Liver (tissue), 9 donors: ENCODE results near the gene SLCO2A1. TPM values are rescaled to one million over a fixed set of nuclear protein-coding genes. Genes with fewer than 3 reads are reported as not detected.

Source experiments
- DNase-seq: peaks from one replicate; pipeline ENCODE4 v3.0.0-alpha.2; 2017; ENCODE audit warnings: low spot score
- H3K27ac ChIP-seq, 2 donors: one replicate each; pipeline ENCODE4 v1.7.0; 2013; ENCODE audit warnings: inconsistent platforms in 2 of 2, low read length in 2 of 2, control low read depth in 1 of 2, low read depth in 1 of 2, mild to moderate bottlenecking in 1 of 2
- H3K27me3 ChIP-seq, 4 donors: one replicate each; pipeline versions ENCODE4 v1.6.1 to v1.7.0; 2013; ENCODE audit warnings: low read length in 3 of 4, inconsistent platforms in 1 of 4, mild to moderate bottlenecking in 1 of 4, moderate library complexity in 1 of 4; ENCODE audit not compliant: control insufficient read depth in 4 of 4, insufficient read depth in 4 of 4
- H3K36me3 ChIP-seq, 4 donors: one replicate each; pipeline versions ENCODE4 v1.6.1 to v1.7.0; 2013; ENCODE audit warnings: low read length in 3 of 4, mild to moderate bottlenecking in 3 of 4, low read depth in 1 of 4, moderate library complexity in 1 of 4; ENCODE audit not compliant: control insufficient read depth in 4 of 4, insufficient read depth in 3 of 4
- H3K4me1 ChIP-seq, 4 donors: one replicate each; pipeline versions ENCODE4 v1.6.1 to v1.7.0; 2013; ENCODE audit warnings: low read length in 3 of 4, mild to moderate bottlenecking in 3 of 4, moderate library complexity in 1 of 4; ENCODE audit not compliant: control insufficient read depth in 4 of 4, insufficient read depth in 4 of 4
- H3K4me3 ChIP-seq, 3 donors: one replicate each; pipeline versions ENCODE4 v1.6.1 to v1.7.0; 2013; ENCODE audit warnings: low read length in 3 of 3, control low read depth in 1 of 3, low read depth in 1 of 3, mild to moderate bottlenecking in 1 of 3
- H3K9ac ChIP-seq, 2 donors: one replicate each; pipeline ENCODE4 v1.7.0; 2013; ENCODE audit warnings: low read length in 2 of 2, mild to moderate bottlenecking in 2 of 2, moderate library complexity in 2 of 2, control low read depth in 1 of 2, low read depth in 1 of 2
- H3K9me3 ChIP-seq, 4 donors: one replicate each; pipeline versions ENCODE4 v1.6.1 to v1.7.0; 2013; ENCODE audit warnings: low read length in 3 of 4; ENCODE audit not compliant: control insufficient read depth in 4 of 4
- ATF3 ChIP-seq: IDR thresholded peaks from 2 replicates; pipeline ENCODE4 v1.6.1; 2016; ENCODE audit warnings: antibody characterized with exemption
- CTCF ChIP-seq: fragments of 150-350 bp; IDR thresholded peaks from 2 replicates; pipeline ENCODE4 v1.5.1; 2017; ENCODE audit warnings: improper control_type of control experiment, low read depth, low read length; ENCODE audit not compliant: missing input control
- EGR1 ChIP-seq, 2 donors: IDR thresholded peaks; 2 replicates each; pipeline ENCODE4 v1.6.1; 2016 to 2018; ENCODE audit warnings: antibody characterized with exemption in 2 of 2, low read depth in 2 of 2
- FOXA2 ChIP-seq: IDR thresholded peaks from 2 replicates; pipeline ENCODE4 v1.6.1; 2016; ENCODE audit warnings: antibody characterized with exemption
- GABPA ChIP-seq, 2 donors: IDR thresholded peaks in 1 of 2; conservative IDR thresholded peaks in 1 of 2; 2 replicates each; pipeline ENCODE4 v1.6.1; 2016; ENCODE audit warnings: antibody characterized with exemption in 2 of 2, mild to moderate bottlenecking in 1 of 2, moderate library complexity in 1 of 2
- HNF4G ChIP-seq: IDR thresholded peaks from 2 replicates; pipeline ENCODE4 v1.6.1; 2016; ENCODE audit warnings: antibody characterized with exemption
- JUND ChIP-seq, 2 donors: IDR thresholded peaks; 2 replicates each; pipeline ENCODE4 v1.6.1; 2016; ENCODE audit warnings: antibody characterized with exemption in 2 of 2
- RAD21 ChIP-seq, 2 donors: IDR thresholded peaks; 2 replicates each; pipeline ENCODE4 v1.6.1; 2016; ENCODE audit warnings: antibody characterized with exemption in 2 of 2, mild to moderate bottlenecking in 2 of 2
- REST ChIP-seq: IDR thresholded peaks from 2 replicates; pipeline ENCODE4 v1.6.1; 2016; ENCODE audit warnings: antibody characterized with exemption, mild to moderate bottlenecking
- RXRA ChIP-seq, 2 donors: IDR thresholded peaks; 2 replicates each; pipeline ENCODE4 v1.6.1; 2017 to 2018; ENCODE audit warnings: antibody characterized with exemption in 2 of 2, mild to moderate bottlenecking in 1 of 2
- SP1 ChIP-seq: IDR thresholded peaks from 2 replicates; pipeline ENCODE4 v1.6.1; 2018; ENCODE audit warnings: antibody characterized with exemption, mild to moderate bottlenecking
- TAF1 ChIP-seq: conservative IDR thresholded peaks from 2 replicates; pipeline ENCODE4 v1.6.1; 2016; ENCODE audit warnings: antibody characterized with exemption, mild to moderate bottlenecking
- YY1 ChIP-seq: IDR thresholded peaks from 2 replicates; pipeline ENCODE4 v1.6.1; 2016; ENCODE audit warnings: antibody characterized with exemption, mild to moderate bottlenecking
- ZBTB33 ChIP-seq: IDR thresholded peaks from 2 replicates; pipeline ENCODE4 v1.6.1; 2016; ENCODE audit warnings: antibody characterized with exemption
- WGBS: extraction: QIAGEN DNeasy Blood & Tissue Kit; methylation state at CpG from one replicate; pipeline ENCODE4 v1.1.7; 2013; 5-methylcytosine and 5-hydroxymethylcytosine counted together
- polyA plus RNA-seq, 2 donors: library from polyadenylated mRNA; stranded (reverse) in 1 of 2; unstranded in 1 of 2; fragments of 200-250 nt in 1 of 2; fragments of >200 nt in 1 of 2; fragmentation: Nextera tagmentation in 1 of 2; extraction: Ambion mirVana in 1 of 2; gene quantifications; one replicate each; pipeline versions ENCODE4 v1.2.1 to v1.2.3, GENCODE V29; 2013 to 2015
- total RNA-seq, 2 donors: library from RNA; depleted of rRNA; stranded (reverse); fragments of >200 nt; gene quantifications; one replicate each; pipeline ENCODE4 v1.2.3, GENCODE V29; 2014
- donor health status: healthy.
- donor health status: healthy.
- donor health status: healthy.
- donor health status: healthy.
- donor health status: healthy.

SLCO2A1 gene
- total and polyA plus RNA-seq, 4 donors, result 0.56 to 3.1 (median 2.2) TPM

- Histone ChIP-seq H3K27ac (no peak overlapping the region), H3K36me3 (no peaks in the 10 kb centered on the region), H3K9me3 (no peaks in the 10 kb centered on the region), H3K27me3 (no peaks in the 10 kb centered on the region), H3K4me1 (peaks cover 1 to 10% (median 6%) of the 10 kb centered on the region in 4 donors), H3K9ac (no peak overlapping the region), H3K4me3 (no peak overlapping the region)
- 89% methylated on average over 6 of the region's 6 CpGs for WGBS
- DNase-seq, result no peak
- TF ChIP-seq ATF3, result no peak
- TF ChIP-seq YY1, result no peak
- TF ChIP-seq ZBTB33, result no peak
- no peak for TF ChIP-seq SP1
- TF ChIP-seq FOXA2, result no peak
- TF ChIP-seq TAF1, result no peak
- TF ChIP-seq EGR1 (IDR thresholded peaks at IDR 0.05; ENCODE audit: low read depth in 2 of 2), result no peak
- no peak for TF ChIP-seq RAD21 (IDR thresholded peaks at IDR 0.05)
- no peak for TF ChIP-seq RXRA (IDR thresholded peaks at IDR 0.05)
- TF ChIP-seq HNF4G, result no peak
Observed at GRCh38 chr3:134034005-134034785, 4.5 kb upstream of the SLCO2A1 start.

GRCh38 chr3:134033315-134033996 is 3.7 kb upstream of the SLCO2A1 start:
- H3K9me3 ChIP-seq, result no peaks in the 10 kb centered on the region
- H3K27me3 ChIP-seq, result peaks cover 0 to 4% (median 0%) of the 10 kb centered on the region in 4 donors
- TF ChIP-seq REST, result no peak
- no peak for TF ChIP-seq SP1
- TF ChIP-seq GABPA (IDR thresholded peaks at IDR 0.05 in 1 of 2, conservative IDR thresholded peaks at IDR 0.05 in 1 of 2), result no peak
- TF ChIP-seq RXRA (IDR thresholded peaks at IDR 0.05), result no peak
- no peak for TF ChIP-seq EGR1 (IDR thresholded peaks at IDR 0.05; ENCODE audit: low read depth in 2 of 2)
- TF ChIP-seq CTCF, result no peak
- no peak for TF ChIP-seq JUND (IDR thresholded peaks at IDR 0.05)
- no peak for TF ChIP-seq ATF3
- H3K4me1 ChIP-seq, result peaks cover 1 to 12% (median 10%) of the 10 kb centered on the region in 4 donors
- DNase-seq, result no peak
- no peaks in the 10 kb centered on the region for H3K36me3 ChIP-seq
- 88% methylated on average over 8 of the region's 8 CpGs for WGBS
- H3K4me3 ChIP-seq, result no peak overlapping the region
- no peak overlapping the region for H3K9ac ChIP-seq
- no peak overlapping the region for H3K27ac ChIP-seq
